ENCODE data around the gene PRKG1. TPM values are rescaled to one million over a fixed set of nuclear protein-coding genes. Genes with fewer than 3 reads are reported as not detected.

PRKG1 gene
- total and polyA plus RNA-seq, 4 donors, result 26.2 to 199 (median 94.1) TPM

GRCh38 chr10:52261362-52261761 is 1187.1 kb downstream of the PRKG1 start:
- no peaks in the 10 kb centered on the region for H3K27me3 ChIP-seq (ENCODE audit: control insufficient read depth in 1 of 2, insufficient read depth in 2 of 2, low read length in 1 of 2)
- no peak overlapping the region for H3K4me3 ChIP-seq (ENCODE audit: low read length in 2 of 2)
- no peaks in the 10 kb centered on the region for H3K36me3 ChIP-seq (ENCODE audit: control insufficient read depth in 1 of 2, insufficient read depth in 2 of 2, low read length in 1 of 2)
- H3K9me3 ChIP-seq (ENCODE audit: control insufficient read depth, low read length), result no peaks in the 10 kb centered on the region
- H3K4me1 ChIP-seq (ENCODE audit: control insufficient read depth in 1 of 2, insufficient read depth in 2 of 2, low read length in 2 of 2), result peaks cover 0 to 2% of the 10 kb centered on the region in 2 donors
- no peak overlapping the region for H3K27ac ChIP-seq (ENCODE audit: low read depth in 1 of 2, low read length in 2 of 2)
- ATAC-seq (ENCODE audit: low FRiP score) (no peak), DNase-seq (no peak)
- 46 to 69% methylated on average over 1 of the region's 1 CpG for WGBS, 2 donors
- intact Hi-C loops (cut with DNase I), result no loop called here

GRCh38 chr10:52265131-52265926 is 1191.0 kb downstream of the PRKG1 start:
- ATAC-seq (ENCODE audit: low FRiP score) (no peak), DNase-seq (no peak)
- no peaks in the 10 kb centered on the region for H3K9me3 ChIP-seq (ENCODE audit: control insufficient read depth, low read length)
- H3K27ac ChIP-seq (ENCODE audit: low read depth in 1 of 2, low read length in 2 of 2), result no peak overlapping the region
- no peaks in the 10 kb centered on the region for H3K4me1 ChIP-seq (ENCODE audit: control insufficient read depth in 1 of 2, insufficient read depth in 2 of 2, low read length in 2 of 2)
- intact Hi-C loops (cut with DNase I), result no loop called here
- no peak overlapping the region for H3K4me3 ChIP-seq (ENCODE audit: low read length in 2 of 2)
- WGBS, 2 donors, result 84 to 85% methylated on average over 3 of the region's 3 CpGs
- no peaks in the 10 kb centered on the region for H3K36me3 ChIP-seq (ENCODE audit: control insufficient read depth in 1 of 2, insufficient read depth in 2 of 2, low read length in 1 of 2)
- H3K27me3 ChIP-seq (ENCODE audit: control insufficient read depth in 1 of 2, insufficient read depth in 2 of 2, low read length in 1 of 2), result no peaks in the 10 kb centered on the region

DNA sequence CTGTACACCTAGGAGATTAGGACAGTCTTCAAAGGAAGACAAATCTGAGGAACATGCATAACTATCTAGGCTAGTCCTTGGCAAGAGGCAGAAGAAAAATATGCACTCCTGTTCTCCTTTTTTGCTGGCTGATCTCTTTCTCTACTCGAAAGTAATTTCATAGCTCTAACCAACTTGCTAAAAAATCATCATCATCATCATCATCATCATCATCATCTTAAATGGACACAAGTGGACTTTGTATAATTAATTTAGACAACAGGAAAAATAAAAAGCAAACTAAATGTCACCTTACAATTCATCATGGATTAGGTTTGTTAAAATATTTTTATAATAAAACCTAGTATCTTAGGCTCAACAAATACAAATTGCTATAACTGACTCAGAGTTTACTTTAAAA is 1192.6 kb downstream of the PRKG1 start:
- Histone ChIP-seq H3K4me1 (ENCODE audit: control insufficient read depth in 1 of 2, insufficient read depth in 2 of 2, low read length in 2 of 2) (no peaks in the 10 kb centered on the region), H3K27me3 (ENCODE audit: control insufficient read depth in 1 of 2, insufficient read depth in 2 of 2, low read length in 1 of 2) (no peaks in the 10 kb centered on the region), H3K36me3 (ENCODE audit: control insufficient read depth in 1 of 2, insufficient read depth in 2 of 2, low read length in 1 of 2) (no peaks in the 10 kb centered on the region), H3K9me3 (ENCODE audit: control insufficient read depth, low read length) (no peaks in the 10 kb centered on the region), H3K4me3 (ENCODE audit: low read length in 2 of 2) (no peak overlapping the region), H3K27ac (ENCODE audit: low read depth in 1 of 2, low read length in 2 of 2) (no peak overlapping the region)
- ATAC-seq (ENCODE audit: low FRiP score) (no peak), DNase-seq (no peak)
- intact Hi-C loops (cut with DNase I), result no loop called here
- 85 to 88% methylated on average over 1 of the region's 1 CpG for WGBS, 2 donors

- ATAC-seq (ENCODE audit: low FRiP score) (no peak), DNase-seq (no peak)
- no peaks in the 10 kb centered on the region for H3K27me3 ChIP-seq (ENCODE audit: control insufficient read depth in 1 of 2, insufficient read depth in 2 of 2, low read length in 1 of 2)
- H3K4me1 ChIP-seq (ENCODE audit: control insufficient read depth in 1 of 2, insufficient read depth in 2 of 2, low read length in 2 of 2), result no peaks in the 10 kb centered on the region
- WGBS, 2 donors, result 89% methylated on average over 2 of the region's 2 CpGs
- no peak overlapping the region for H3K4me3 ChIP-seq (ENCODE audit: low read length in 2 of 2)
- intact Hi-C loops (cut with DNase I), result no loop called here
- no peak overlapping the region for H3K27ac ChIP-seq (ENCODE audit: low read depth in 1 of 2, low read length in 2 of 2)
- H3K9me3 ChIP-seq (ENCODE audit: control insufficient read depth, low read length), result no peaks in the 10 kb centered on the region
- H3K36me3 ChIP-seq (ENCODE audit: control insufficient read depth in 1 of 2, insufficient read depth in 2 of 2, low read length in 1 of 2), result no peaks in the 10 kb centered on the region
Observed at GRCh38 chr10:52268790-52269189, 1194.5 kb downstream of the PRKG1 start.

- ATAC-seq (ENCODE audit: low FRiP score), result no peak
Observed at GRCh38 chr10:52269233-52269632, 1194.9 kb downstream of the PRKG1 start.

GRCh38 chr10:52276163-52276562 is 1201.9 kb downstream of the PRKG1 start:
- no peaks in the 10 kb centered on the region for H3K36me3 ChIP-seq (ENCODE audit: control insufficient read depth in 1 of 2, insufficient read depth in 2 of 2, low read length in 1 of 2)
- ATAC-seq (ENCODE audit: low FRiP score) (no peak), DNase-seq (no peak)
- H3K9me3 ChIP-seq (ENCODE audit: control insufficient read depth, low read length), result no peaks in the 10 kb centered on the region
- H3K4me1 ChIP-seq (ENCODE audit: control insufficient read depth in 1 of 2, insufficient read depth in 2 of 2, low read length in 2 of 2), result no peaks in the 10 kb centered on the region
- H3K27ac ChIP-seq (ENCODE audit: low read depth in 1 of 2, low read length in 2 of 2), result no peak overlapping the region
- intact Hi-C loops (cut with DNase I), result no loop called here
- no peak overlapping the region for H3K4me3 ChIP-seq (ENCODE audit: low read length in 2 of 2)
- 97 to 100% methylated on average over 2 of the region's 2 CpGs for WGBS, 2 donors
- no peaks in the 10 kb centered on the region for H3K27me3 ChIP-seq (ENCODE audit: control insufficient read depth in 1 of 2, insufficient read depth in 2 of 2, low read length in 1 of 2)

More at GRCh38 chr10:52269233-52269632, 1194.9 kb downstream of the PRKG1 start:
- WGBS, 2 donors, result 75 to 77% methylated on average over 4 of the region's 4 CpGs
- intact Hi-C loops (cut with DNase I), result no loop called here
- no peak for DNase-seq
- Histone ChIP-seq H3K27me3 (ENCODE audit: control insufficient read depth in 1 of 2, insufficient read depth in 2 of 2, low read length in 1 of 2) (no peaks in the 10 kb centered on the region), H3K4me3 (ENCODE audit: low read length in 2 of 2) (no peak overlapping the region), H3K9me3 (ENCODE audit: control insufficient read depth, low read length) (no peaks in the 10 kb centered on the region), H3K4me1 (ENCODE audit: control insufficient read depth in 1 of 2, insufficient read depth in 2 of 2, low read length in 2 of 2) (no peaks in the 10 kb centered on the region), H3K27ac (ENCODE audit: low read depth in 1 of 2, low read length in 2 of 2) (no peak overlapping the region), H3K36me3 (ENCODE audit: control insufficient read depth in 1 of 2, insufficient read depth in 2 of 2, low read length in 1 of 2) (no peaks in the 10 kb centered on the region)

- H3K4me3 ChIP-seq (ENCODE audit: low read length in 2 of 2), result no peak overlapping the region
- ATAC-seq (ENCODE audit: low FRiP score) (no peak), DNase-seq (no peak)
- no peaks in the 10 kb centered on the region for H3K4me1 ChIP-seq (ENCODE audit: control insufficient read depth in 1 of 2, insufficient read depth in 2 of 2, low read length in 2 of 2)
- intact Hi-C loops (cut with DNase I), result no loop called here
- no peaks in the 10 kb centered on the region for H3K36me3 ChIP-seq (ENCODE audit: control insufficient read depth in 1 of 2, insufficient read depth in 2 of 2, low read length in 1 of 2)
- no peaks in the 10 kb centered on the region for H3K27me3 ChIP-seq (ENCODE audit: control insufficient read depth in 1 of 2, insufficient read depth in 2 of 2, low read length in 1 of 2)
- no peaks in the 10 kb centered on the region for H3K9me3 ChIP-seq (ENCODE audit: control insufficient read depth, low read length)
- WGBS, 2 donors, result 4 to 5% methylated on average over 1 of the region's 1 CpG
- no peak overlapping the region for H3K27ac ChIP-seq (ENCODE audit: low read depth in 1 of 2, low read length in 2 of 2)
Observed at GRCh38 chr10:52276986-52277385, 1202.7 kb downstream of the PRKG1 start.

DNA sequence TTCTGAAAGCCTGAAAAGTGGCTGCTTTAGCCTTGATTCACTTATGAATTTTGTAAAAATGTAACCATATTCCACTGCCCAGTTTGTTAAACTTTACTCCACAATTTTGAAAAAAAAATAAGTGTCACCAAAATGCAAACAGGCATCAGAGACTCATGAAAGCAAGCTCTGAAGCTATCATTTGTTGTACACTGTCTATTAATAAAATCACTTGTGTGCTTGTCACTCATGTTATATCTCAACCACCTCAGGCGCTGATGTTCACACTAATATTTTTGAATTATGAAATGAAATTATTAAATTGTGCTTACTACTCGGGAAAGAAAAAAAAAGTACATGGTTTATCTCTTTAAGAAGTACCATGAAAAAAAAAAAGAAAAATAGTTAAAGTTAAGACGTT is 1205.3 kb downstream of the PRKG1 start:
- ATAC-seq (ENCODE audit: low FRiP score) (no peak), DNase-seq (no peak)
- H3K36me3 ChIP-seq (ENCODE audit: control insufficient read depth in 1 of 2, insufficient read depth in 2 of 2, low read length in 1 of 2), result no peaks in the 10 kb centered on the region
- H3K4me3 ChIP-seq (ENCODE audit: low read length in 2 of 2), result no peak overlapping the region
- intact Hi-C loops (cut with DNase I), result no loop called here
- H3K27me3 ChIP-seq (ENCODE audit: control insufficient read depth in 1 of 2, insufficient read depth in 2 of 2, low read length in 1 of 2), result no peaks in the 10 kb centered on the region
- H3K27ac ChIP-seq (ENCODE audit: low read depth in 1 of 2, low read length in 2 of 2), result no peak overlapping the region
- H3K9me3 ChIP-seq (ENCODE audit: control insufficient read depth, low read length), result no peaks in the 10 kb centered on the region
- 36 to 49% methylated on average over 3 of the region's 3 CpGs for WGBS, 2 donors
- peaks cover 0 to under 1% of the 10 kb centered on the region in 2 donors for H3K4me1 ChIP-seq (ENCODE audit: control insufficient read depth in 1 of 2, insufficient read depth in 2 of 2, low read length in 2 of 2)

DNA sequence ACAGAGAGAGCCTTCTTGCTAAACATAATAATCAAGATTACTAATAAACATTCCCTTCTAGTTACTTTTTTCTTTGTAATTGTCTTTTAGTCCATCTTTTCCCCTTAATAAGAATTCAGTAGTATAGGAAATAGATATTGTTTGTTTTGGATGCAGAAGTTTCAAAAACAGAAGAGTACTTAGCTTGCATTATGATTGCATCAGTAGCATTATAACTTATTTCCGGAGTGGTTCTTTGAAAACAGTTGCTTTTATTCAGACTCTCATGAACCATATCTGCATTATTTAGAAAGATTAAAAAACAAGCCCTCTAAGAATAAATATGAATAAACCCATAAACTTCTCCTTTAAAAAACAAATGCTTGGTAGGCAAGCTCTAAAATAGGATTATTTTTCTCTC is 1205.8 kb downstream of the PRKG1 start:
- H3K27me3 ChIP-seq (ENCODE audit: control insufficient read depth in 1 of 2, insufficient read depth in 2 of 2, low read length in 1 of 2), result no peaks in the 10 kb centered on the region
- DNase-seq, result no peak
- no peak for ATAC-seq (ENCODE audit: low FRiP score)
- intact Hi-C loops (cut with DNase I), result no loop called here
- H3K4me1 ChIP-seq (ENCODE audit: control insufficient read depth in 1 of 2, insufficient read depth in 2 of 2, low read length in 2 of 2), result peaks cover 0 to 2% of the 10 kb centered on the region in 2 donors
- WGBS, 2 donors, result 44% methylated on average over 1 of the region's 1 CpG
- H3K27ac ChIP-seq (ENCODE audit: low read depth in 1 of 2, low read length in 2 of 2), result no peak overlapping the region
- H3K4me3 ChIP-seq (ENCODE audit: low read length in 2 of 2), result no peak overlapping the region
- H3K9me3 ChIP-seq (ENCODE audit: control insufficient read depth, low read length), result no peaks in the 10 kb centered on the region
- no peaks in the 10 kb centered on the region for H3K36me3 ChIP-seq (ENCODE audit: control insufficient read depth in 1 of 2, insufficient read depth in 2 of 2, low read length in 1 of 2)
